Measurements from ENCODE around the gene CD300H.

CD300H gene

GRCh38 chr17:74513987-74514631 lies 53.2 kb downstream of the CD300H start:
- no peak for DNase-seq (ENCODE audit: low read depth, low spot score)
- H3K27ac ChIP-seq: no peak overlapping the region

GRCh38 chr17:74512624-74513091 lies 54.7 kb downstream of the CD300H start:
- H3K27ac ChIP-seq: no peak overlapping the region
- DNase-seq (ENCODE audit: low read depth, low spot score): no peak

GRCh38 chr17:74512036-74512435 lies 55.3 kb downstream of the CD300H start:
- no peak for DNase-seq (ENCODE audit: low read depth, low spot score)

More at GRCh38 chr17:74512036-74512435, 55.3 kb downstream of the CD300H start:
- no peak overlapping the region for H3K27ac ChIP-seq
